Loucy (cell line): ENCODE results near the gene DENND5A.

Experiments used
- EZH2phosphoT487 ChIP-seq: fragments of 200-600 bp; IDR thresholded peaks from 2 replicates; pipeline ENCODE4 v1.6.1; 2018; ENCODE audit warnings: antibody characterized with exemption, mild to moderate bottlenecking, moderate library complexity, borderline replicate concordance
- TF ChIP-seq, protein P1 (sequence below): fragments of 200-600 bp; sonication (generic); conservative IDR thresholded peaks from 2 replicates; pipeline ENCODE4 v1.5.1; 2014; ENCODE audit warnings: mild to moderate bottlenecking, antibody characterized with exemption, low read length

DNA sequence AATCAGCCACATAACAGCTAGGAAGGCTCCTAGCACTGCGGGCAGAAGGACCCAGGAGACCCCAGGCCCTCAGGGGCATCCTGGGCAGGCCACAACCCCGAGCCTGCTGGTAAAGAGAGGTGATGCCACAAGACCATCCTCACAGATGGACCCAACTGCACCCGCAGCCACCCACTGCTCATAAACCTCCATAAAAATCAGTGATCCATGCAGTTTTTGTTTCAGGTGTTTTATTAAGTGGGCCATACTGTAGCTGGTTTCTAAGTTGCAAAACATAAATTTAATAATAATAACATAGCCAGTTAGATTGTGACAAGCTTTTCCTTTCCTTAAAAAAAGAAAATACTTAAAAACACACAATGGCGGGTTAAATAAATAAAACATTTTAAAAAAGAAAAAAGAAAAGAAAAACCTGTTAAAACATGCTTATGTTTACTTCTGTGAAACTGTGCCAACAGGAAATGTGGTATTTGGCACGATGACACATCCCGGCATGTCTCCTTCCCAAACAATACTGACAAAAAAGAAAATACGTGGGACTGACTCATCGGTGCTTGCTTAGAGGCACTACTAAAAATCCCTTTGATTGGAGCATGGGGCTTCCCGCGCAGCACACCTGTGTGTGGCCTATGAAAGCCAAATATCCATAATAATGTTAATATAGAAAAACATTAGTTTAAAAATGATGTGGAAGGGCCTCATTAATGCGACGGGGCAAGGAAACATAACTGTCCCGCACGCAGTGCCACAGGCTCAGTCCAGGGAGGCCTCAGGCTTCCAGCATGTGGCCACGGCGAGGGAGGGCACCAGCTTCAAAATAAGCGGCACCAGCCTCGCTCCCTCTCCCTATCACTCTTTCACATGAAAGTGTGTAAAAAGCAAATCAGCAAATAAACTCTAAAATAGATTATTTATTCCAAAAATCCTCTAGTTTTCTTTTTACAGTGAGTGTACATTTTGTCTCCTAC, 126.3 kb downstream of the DENND5A start:
- TF ChIP-seq EZH2phosphoT487 = no peak
- TF ChIP-seq, protein P1, sequence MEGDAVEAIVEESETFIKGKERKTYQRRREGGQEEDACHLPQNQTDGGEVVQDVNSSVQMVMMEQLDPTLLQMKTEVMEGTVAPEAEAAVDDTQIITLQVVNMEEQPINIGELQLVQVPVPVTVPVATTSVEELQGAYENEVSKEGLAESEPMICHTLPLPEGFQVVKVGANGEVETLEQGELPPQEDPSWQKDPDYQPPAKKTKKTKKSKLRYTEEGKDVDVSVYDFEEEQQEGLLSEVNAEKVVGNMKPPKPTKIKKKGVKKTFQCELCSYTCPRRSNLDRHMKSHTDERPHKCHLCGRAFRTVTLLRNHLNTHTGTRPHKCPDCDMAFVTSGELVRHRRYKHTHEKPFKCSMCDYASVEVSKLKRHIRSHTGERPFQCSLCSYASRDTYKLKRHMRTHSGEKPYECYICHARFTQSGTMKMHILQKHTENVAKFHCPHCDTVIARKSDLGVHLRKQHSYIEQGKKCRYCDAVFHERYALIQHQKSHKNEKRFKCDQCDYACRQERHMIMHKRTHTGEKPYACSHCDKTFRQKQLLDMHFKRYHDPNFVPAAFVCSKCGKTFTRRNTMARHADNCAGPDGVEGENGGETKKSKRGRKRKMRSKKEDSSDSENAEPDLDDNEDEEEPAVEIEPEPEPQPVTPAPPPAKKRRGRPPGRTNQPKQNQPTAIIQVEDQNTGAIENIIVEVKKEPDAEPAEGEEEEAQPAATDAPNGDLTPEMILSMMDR = no peak
